HG03097 (cell line): ENCODE results near the gene PI4KA.
"Not testable (repeated sequence)": the region's sequence is repeated elsewhere in the genome, so short reads cannot be mapped to it uniquely, and the experiment has no call there.

Experiments used
- ATAC-seq: cut with Tn5 transposase; IDR thresholded peaks from one replicate; pipeline ENCODE4 v1.9.1; 2021; ENCODE audit not compliant: unreplicated experiment, low FRiP score

PI4KA gene

GRCh38 chr22:20732431-20732830 lies 126.2 kb downstream of the PI4KA start:
- ATAC-seq, result not testable (repeated sequence)

GRCh38 chr22:20729194-20729593 lies 129.4 kb downstream of the PI4KA start:
- ATAC-seq, result no peak

GRCh38 chr22:20728523-20729190 lies 130.0 kb downstream of the PI4KA start:
- no peak for ATAC-seq

- no peak for ATAC-seq
Observed at GRCh38 chr22:20727118-20728015, 131.2 kb downstream of the PI4KA start.

GRCh38 chr22:20725987-20726558 lies 132.5 kb downstream of the PI4KA start:
- no peak for ATAC-seq

- no peak for ATAC-seq
Observed at GRCh38 chr22:20724676-20725454, 133.7 kb downstream of the PI4KA start.

GRCh38 chr22:20721409-20722218 lies 137.0 kb downstream of the PI4KA start:
- ATAC-seq, result no peak

GRCh38 chr22:20720692-20721408 lies 137.8 kb downstream of the PI4KA start:
- no peak for ATAC-seq

- ATAC-seq, result not testable (repeated sequence)
Observed at GRCh38 chr22:20718727-20719126, 139.9 kb downstream of the PI4KA start.

GRCh38 chr22:20717981-20718380 lies 140.6 kb downstream of the PI4KA start:
- ATAC-seq, result not testable (repeated sequence)

- not testable (repeated sequence) for ATAC-seq
Observed at GRCh38 chr22:20717213-20717866, 141.3 kb downstream of the PI4KA start.

GRCh38 chr22:20713116-20713515 lies 145.5 kb downstream of the PI4KA start:
- ATAC-seq, result not testable (repeated sequence)

- ATAC-seq, result not testable (repeated sequence)
Observed at GRCh38 chr22:20709966-20710365, 148.6 kb downstream of the PI4KA start.

- ATAC-seq, result not testable (repeated sequence)
Observed at GRCh38 chr22:20707549-20708118, 151.0 kb downstream of the PI4KA start.

- not testable (repeated sequence) for ATAC-seq
Observed at GRCh38 chr22:20703816-20704609, 154.6 kb downstream of the PI4KA start.

- ATAC-seq, result peak; percentile 18
Observed at GRCh38 chr22:20703414-20703806, 155.2 kb downstream of the PI4KA start.
